Activated CD4-positive, alpha-beta T cell treated with anti-CD3 and anti-CD28 coated beads, Interleukin-2, amount 50 U/mL, for 4 hours (primary cell): Measurements from ENCODE around the gene SH3YL1.
"Not testable (repeated sequence)": the region's sequence is repeated elsewhere in the genome, so short reads cannot be mapped to it uniquely, and the experiment has no call there.

Experiments
- DNase-seq, 2 experiments: peaks; one replicate each; pipeline ENCODE4 v3.0.0-alpha.2; 2020

Gene SH3YL1

DNA sequence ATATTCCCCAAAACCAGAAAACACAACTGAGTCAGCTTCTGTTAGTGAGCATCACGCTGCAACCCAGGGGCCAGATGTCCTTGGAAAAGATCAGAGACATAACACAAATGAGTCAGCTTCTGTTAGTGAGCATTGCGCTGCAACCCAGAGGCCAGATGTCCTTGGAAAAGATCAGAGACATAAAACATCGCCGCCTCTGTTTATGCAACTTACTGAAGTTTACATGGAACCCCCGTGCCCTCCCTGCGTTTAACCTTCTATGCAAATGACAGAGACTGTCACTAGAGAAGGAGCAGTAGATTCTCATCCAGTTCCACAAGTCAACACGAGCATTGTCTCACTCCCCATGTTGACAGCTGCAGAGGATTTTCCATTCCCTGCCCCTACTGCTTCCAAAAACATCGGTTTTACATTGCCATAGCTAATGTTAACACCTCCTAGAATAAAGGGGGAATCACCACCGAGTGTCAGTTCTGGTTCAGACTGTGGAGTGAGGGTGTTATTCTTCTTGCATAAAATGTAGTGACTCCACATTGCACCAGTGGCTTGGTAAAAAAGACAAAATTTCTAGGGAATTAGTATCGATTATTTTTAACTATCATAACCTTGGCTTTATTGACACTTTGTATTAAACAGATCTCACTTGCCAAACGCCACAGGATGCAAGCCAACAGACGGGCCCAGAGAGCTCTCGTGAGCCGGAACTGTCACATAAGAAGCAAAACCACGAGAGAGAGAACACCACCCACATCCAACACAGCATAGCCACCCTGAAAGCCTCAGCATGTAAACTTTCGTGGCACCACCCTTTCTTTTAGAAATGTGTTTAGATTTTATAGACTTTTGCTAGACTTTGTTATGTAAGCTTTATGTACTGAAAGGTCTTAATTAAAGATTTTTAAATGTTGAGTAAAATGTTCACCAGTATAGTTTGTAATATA lies 87.7 kb downstream of the SH3YL1 start:
- DNase-seq = peak in 1 of 2 experiments; percentile 19

DNA sequence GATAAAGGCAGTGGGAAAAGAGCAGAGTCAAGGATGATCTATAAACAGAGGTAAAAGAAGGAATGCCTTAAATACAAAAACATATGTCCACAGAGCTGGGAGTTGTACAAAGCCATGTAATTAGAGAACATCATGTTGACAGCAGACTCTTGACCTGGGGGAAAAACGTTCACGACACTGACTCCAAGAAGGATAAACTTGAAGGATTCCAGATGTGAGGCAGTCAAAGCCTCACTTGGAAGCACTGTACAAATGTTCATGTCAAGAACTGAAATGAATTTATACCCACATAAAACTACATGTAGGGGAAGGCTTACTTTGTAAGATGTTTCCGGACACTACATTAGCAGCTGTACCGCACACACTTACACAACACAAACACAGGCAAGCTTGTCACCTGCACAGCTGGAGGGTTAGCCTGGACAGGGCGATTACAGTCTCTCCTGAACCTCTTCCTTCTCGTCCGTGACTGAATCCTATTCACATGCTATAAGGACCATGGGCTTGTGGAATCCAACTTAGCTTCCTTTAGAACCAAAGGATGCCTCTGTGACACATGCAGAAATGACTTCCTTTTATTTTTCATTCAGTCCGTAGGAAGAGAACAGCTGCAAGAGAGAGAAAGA lies 88.6 kb downstream of the SH3YL1 start:
- DNase-seq = no peak

DNA sequence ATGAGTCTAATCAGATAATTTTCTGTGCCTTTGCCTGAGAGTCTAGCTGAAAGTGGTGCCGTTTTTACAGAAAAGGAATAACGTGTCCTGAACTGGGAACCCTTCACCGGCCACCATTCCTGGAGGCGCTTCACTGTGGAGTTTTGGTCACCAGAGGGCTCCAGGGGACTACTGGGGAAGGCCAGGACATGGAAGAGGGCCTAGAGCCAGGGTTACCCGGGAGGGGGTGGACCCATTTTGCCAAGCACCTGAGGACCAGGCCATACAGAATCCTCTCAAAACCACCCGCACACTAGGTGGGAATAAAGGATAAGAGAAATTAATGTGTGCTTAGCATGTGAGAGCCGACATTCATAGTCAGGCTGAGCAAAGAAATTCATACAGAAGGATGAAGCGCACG lies 91.7 kb downstream of the SH3YL1 start:
- DNase-seq = not testable (repeated sequence)

DNA sequence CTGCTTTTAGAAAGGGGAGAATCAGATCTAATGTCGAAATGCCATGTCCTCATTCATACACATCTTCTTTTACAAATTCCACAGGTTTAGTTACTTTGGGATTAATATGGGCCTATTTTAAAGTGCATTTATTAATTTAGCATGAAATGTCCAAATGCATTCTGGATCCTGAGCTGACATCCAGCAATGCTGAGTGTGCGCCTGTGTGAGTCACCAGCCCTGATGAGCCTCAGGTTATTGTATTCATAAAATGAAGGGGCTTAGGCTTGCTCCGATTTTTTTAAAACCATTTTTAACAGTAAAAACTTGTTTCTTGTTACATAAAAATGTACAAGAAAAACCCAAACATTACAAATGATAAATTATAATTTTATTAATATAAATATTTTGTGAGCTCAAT lies 94.1 kb downstream of the SH3YL1 start:
- DNase-seq = no peak
